ENCODE results near the gene PCDH15.

GRCh38 chr10:54284526-54285193, 516.4 kb downstream of the PCDH15 start:
- TF ChIP-seq CTCF (IDR thresholded peaks at IDR 0.05) = no peak
- no peak for TF ChIP-seq POLR2A (IDR thresholded peaks at IDR 0.05)

Data from esophagus squamous epithelium (tissue), 4 donors.